K562 (cell line): Measurements from ENCODE around the gene PRSS8. TPM values are rescaled to one million over a fixed set of nuclear protein-coding genes. Genes with fewer than 3 reads are reported as not detected.

Experiments
- ATAC-seq: fragments of 200-7000 bp; cut with Tn5 transposase; 3 replicates; pipeline ENCODE4 v1.9.1; 2020; ENCODE audit warnings: moderate library complexity
- BruUV-seq: library from RNA; stranded (reverse); fragments of 400-500 nt; replicated peaks from 2 replicates; lab custom pipeline; 2021; lab: Mats Ljungman, UMichigan
- CTCF ChIA-PET: fragments of 300-600 bp; formaldehyde crosslinking; extraction: SDS; loops from one replicate; lab custom pipeline; 2021; ENCODE audit warnings: low intra/inter-chr PET ratio; lab: Yijun Ruan, JAX
- POLR2A ChIA-PET: fragments of 300-600, 350-650 bp; sonication (Branson Sonifier 250); formaldehyde crosslinking; extraction: SDS; loops from one replicate; lab custom pipeline; 2021; ENCODE audit warnings: antibody characterized with exemption, inconsistent platforms; lab: Yijun Ruan, JAX
- DNase-seq, 4 experiments: peaks; one replicate each; pipeline versions ENCODE4 v3.0.0 to v3.0.0-alpha.2; 2011 to 2018; ENCODE audit warnings: low spot score in 3 of 4, mixed read lengths in 3 of 4; ENCODE audit errors: extremely low read depth in 1 of 4
- FAIRE-seq: peaks from 2 replicates; lab custom pipeline; 2011; peaks lifted over from hg19 to GRCh38; lab: Jason Lieb, UNC
- H2AFZ ChIP-seq: 2 replicates; pipeline ENCODE4 v1.6.0; 2011; ENCODE audit warnings: low read depth, low read length, control low read depth, inconsistent platforms
- H3K27ac ChIP-seq: fragments of 200-600 bp; 3 replicates; pipeline ENCODE4 v1.8.0; 2011; ENCODE audit warnings: low read depth, mild to moderate bottlenecking, control low read depth, inconsistent platforms, low read length, moderate library complexity, mixed read lengths; ENCODE audit errors: extremely low read depth
- H3K27me3 ChIP-seq, 2 experiments: fragments of 300-600 bp in 1 of 2; 2 replicates in 1 of 2; 3 replicates in 1 of 2; pipeline versions ENCODE4 v1.6.0 to v1.8.0; 2011; ENCODE audit warnings: inconsistent platforms in 2 of 2, low read length in 2 of 2, mild to moderate bottlenecking in 1 of 2, mixed read lengths in 1 of 2, moderate library complexity in 1 of 2; ENCODE audit not compliant: control insufficient read depth in 2 of 2, insufficient read depth in 2 of 2
- H3K36me3 ChIP-seq: fragments of 300-600 bp; 3 replicates; pipeline ENCODE4 v1.8.0; 2011; ENCODE audit warnings: mild to moderate bottlenecking, low read length, inconsistent platforms; ENCODE audit not compliant: control insufficient read depth, insufficient read depth
- H3K4me1 ChIP-seq, 2 experiments: fragments of 200-600 bp in 1 of 2; replicated peaks in 1 of 2; 2 replicates in 1 of 2; 3 replicates in 1 of 2; pipeline versions ENCODE4 v1.5.1 to v1.8.0; 2011; ENCODE audit warnings: inconsistent platforms in 2 of 2, low read length in 2 of 2, mild to moderate bottlenecking in 1 of 2, mixed read lengths in 1 of 2, moderate library complexity in 1 of 2; ENCODE audit not compliant: control insufficient read depth in 2 of 2, insufficient read depth in 2 of 2
- H3K4me2 ChIP-seq: 2 replicates; pipeline ENCODE4 v1.6.1; 2011; ENCODE audit warnings: low read length, control low read depth, inconsistent platforms, mixed read lengths; ENCODE audit not compliant: insufficient read depth
- H3K4me3 ChIP-seq: fragments of 200-600 bp; sonication (generic), shearing (Covaris generic); 2 replicates; pipeline ENCODE4 v1.5.1; 2016; ENCODE audit warnings: control low read depth, inconsistent platforms
- H3K79me2 ChIP-seq: fragments of 200-600 bp; 3 replicates; pipeline ENCODE4 v1.8.0; 2011; ENCODE audit warnings: low read length, inconsistent platforms; ENCODE audit not compliant: control insufficient read depth, insufficient read depth
- H3K9ac ChIP-seq, 2 experiments: 2 replicates each; pipeline versions ENCODE4 v1.6.0 to v1.6.1; 2011; ENCODE audit warnings: low read depth in 2 of 2, low read length in 2 of 2, control low read depth in 1 of 2, inconsistent platforms in 1 of 2, mild to moderate bottlenecking in 1 of 2, mixed read lengths in 1 of 2; ENCODE audit not compliant: insufficient read depth in 1 of 2
- H3K9me1 ChIP-seq: one replicate; pipeline ENCODE4 v1.6.0; 2011; ENCODE audit warnings: inconsistent platforms, mild to moderate bottlenecking, low read length, moderate library complexity; ENCODE audit not compliant: control insufficient read depth, insufficient read depth
- H3K9me3 ChIP-seq: replicated peaks from 2 replicates; pipeline ENCODE4 v1.5.1; 2011; ENCODE audit warnings: low read depth, low read length, inconsistent platforms; ENCODE audit not compliant: control insufficient read depth, insufficient read depth
- H4K20me1 ChIP-seq: replicated peaks from 2 replicates; pipeline ENCODE4 v1.6.1; 2011; ENCODE audit warnings: low read length, inconsistent platforms, mixed read lengths; ENCODE audit not compliant: control insufficient read depth, insufficient read depth
- CREB3L1 ChIP-seq: fragments of 450-650 bp; IDR thresholded peaks from 2 replicates; pipeline ENCODE4 v1.6.1; 2014; ENCODE audit warnings: low read depth, mild to moderate bottlenecking, moderate library complexity, borderline replicate concordance
- HNRNPK ChIP-seq: fragments of 200-400 bp; formaldehyde crosslinking; IDR thresholded peaks from one replicate; pipeline ENCODE4 v1.6.1; 2018; ENCODE audit warnings: mild to moderate bottlenecking, low read depth, low read length; ENCODE audit not compliant: poor library complexity, severe bottlenecking
- MAFF ChIP-seq: IDR thresholded peaks from 2 replicates; pipeline ENCODE4 v1.6.1; 2012; ENCODE audit warnings: low read length, improper control_type of control experiment
- MAFG ChIP-seq: fragments of 450-650 bp; conservative IDR thresholded peaks from 2 replicates; pipeline ENCODE4 v1.6.1; 2016; ENCODE audit warnings: missing genetic modification characterization, missing compliant biosample characterization
- RERE ChIP-seq: sonication (generic); formaldehyde crosslinking; IDR thresholded peaks from 2 replicates; pipeline ENCODE4 v1.8.0; 2023; ENCODE audit warnings: missing genetic modification reagents, mild to moderate bottlenecking, borderline replicate concordance
- SRSF9 ChIP-seq: fragments of 200-400 bp; formaldehyde crosslinking; IDR thresholded peaks from 2 replicates; pipeline ENCODE4 v1.6.1; 2017; ENCODE audit warnings: low read depth, low read length, borderline replicate concordance
- YBX1 ChIP-seq: fragments of 450-650 bp; IDR thresholded peaks from 2 replicates; pipeline ENCODE4 v1.7.1; 2016; ENCODE audit warnings: mild to moderate bottlenecking
- ZKSCAN8 ChIP-seq: fragments of 200-800 bp; sonication (Bioruptor generic); IDR thresholded peaks from 2 replicates; pipeline ENCODE4 v1.6.1; 2016; ENCODE audit warnings: missing genetic modification characterization, missing compliant biosample characterization
- ZNF583 ChIP-seq: fragments of 250-450 bp; sonication (Bioruptor Pico); IDR thresholded peaks from 2 replicates; pipeline ENCODE4 v1.4.0; 2020
- ZNF77 ChIP-seq: fragments of 250-450 bp; sonication (Bioruptor Pico); IDR thresholded peaks from 2 replicates; pipeline ENCODE4 v1.5.0; 2020
- WGBS: fragments of 100-300 bp; shearing (Covaris generic); methylation state at CpG from one replicate; pipeline ENCODE4 v1.1.6; 2016; ENCODE audit warnings: low coverage, mixed read lengths; ENCODE audit not compliant: insufficient coverage; ENCODE audit errors: missing lambda C conversion rate; 5-methylcytosine and 5-hydroxymethylcytosine counted together
- in situ Hi-C: fragments of 300-500 bp; cut with MboI; formaldehyde crosslinking; loops from 4 replicates; pipeline ENCODE4 v1.15.0; 2018; ENCODE audit warnings: inconsistent platforms, mixed read lengths
- intact Hi-C: fragments of 100-400 bp; cut with micrococcal nuclease; formaldehyde crosslinking; loops from 2 replicates; pipeline ENCODE4 v1.14.2; 2022
- polyA plus RNA-seq, 8 experiments: library from polyadenylated mRNA; depleted of rRNA in 4 of 8; stranded (reverse) in 5 of 8; unstranded in 3 of 8; fragments of >200 nt; fragmentation: Nextera tagmentation in 2 of 8; fragmentation: Illumina TruSeq in 1 of 8; extraction: Ambion mirVana in 2 of 8; extraction: Trizol in 1 of 8; gene quantifications; 2 replicates each; pipeline versions ENCODE4 v1.2.1 to v1.2.3, GENCODE V29; 2011 to 2014; ENCODE audit warnings: inconsistent platforms in 1 of 8, missing spikeins in 1 of 8
- total RNA-seq, 7 experiments: library from RNA; depleted of rRNA in 6 of 7; stranded (reverse); fragments of >200 nt in 6 of 7; fragmentation: Illumina TruSeq in 2 of 7; extraction: Trizol in 2 of 7; gene quantifications; 2 replicates each; pipeline versions ENCODE4 v1.2.1 to v1.2.3, GENCODE V29; 2011 to 2021; ENCODE audit warnings: low replicate concordance in 1 of 7
- TF ChIP-seq, protein P1 (sequence below): fragments of 250-450 bp; sonication (Bioruptor Pico); IDR thresholded peaks from 2 replicates; pipeline ENCODE4 v1.8.0; 2022; ENCODE audit warnings: inconsistent platforms, mild to moderate bottlenecking, moderate library complexity, borderline replicate concordance
- TF ChIP-seq, protein P2 (sequence below): fragments of 250-450 bp; sonication (Bioruptor Pico); IDR thresholded peaks from 2 replicates; pipeline ENCODE4 v1.9.0; 2021; ENCODE audit warnings: mild to moderate bottlenecking, inconsistent platforms

Gene PRSS8
- total and polyA plus RNA-seq, 9 of the 15 experiments (the other 6 are each of a cell fraction or from before 2014, with no cell fraction given) = 0.25 to 3.9 (median 1.3) TPM; not detected in 1

GRCh38 chr16:31112711-31113110 lies 22.8 kb downstream of the PRSS8 start:
- DNase-seq = no peak
- WGBS = 91% methylated on average over 2 of the region's 2 CpGs
- H3K9me3 ChIP-seq = no peaks in the 10 kb centered on the region
- H3K79me2 ChIP-seq = peaks cover 27% of the 10 kb centered on the region
- intact Hi-C loops (no loop called here), in situ Hi-C loops (no loop called here)
- H3K4me3 ChIP-seq = no peak overlapping the region
- no peaks in the 10 kb centered on the region for H3K9me1 ChIP-seq
- BruUV-seq = no TSS peak
- no peak overlapping the region for H3K27ac ChIP-seq
- no peaks in the 10 kb centered on the region; the same call in 1 of the 2 replicates for H4K20me1 ChIP-seq
- H3K27me3 ChIP-seq = no peaks in the 10 kb centered on the region
- H3K9ac ChIP-seq = peak overlapping the region in 1 of 2 experiments; percentile 3; a peak in 1 of 4 replicates
- H2AFZ ChIP-seq = no peak overlapping the region
- POLR2A ChIA-PET = interaction anchor here (0.8 to 1.1 kb wide), 4 partner anchors 9 to 114 kb away, joined by 3 to 5 read pairs (median 4); no protein-coding TSS in a partner anchor
- CTCF ChIA-PET = no interaction called here
- no peak overlapping the region for H3K4me2 ChIP-seq
- peaks cover 3 to 44% of the 10 kb centered on the region in 2 experiments; a peak in 4 of 5 replicates for H3K4me1 ChIP-seq
- no peak for ATAC-seq
- peaks cover 51% of the 10 kb centered on the region; the same call in 2 of the 3 replicates for H3K36me3 ChIP-seq
- FAIRE-seq = no peak
- TF ChIP-seq ZNF583 (CRISPR knock-in tag) (no peak), RERE (CRISPR knock-in tag) (no peak), MAFG (tag) (no peak), ZNF77 (CRISPR knock-in tag) (no peak), ZKSCAN8 (CRISPR knock-in tag) (no peak), SRSF9 (no peak), HNRNPK (no peak), YBX1 (no peak), CREB3L1 (no peak), MAFF (no peak)
- TF ChIP-seq, protein P1, sequence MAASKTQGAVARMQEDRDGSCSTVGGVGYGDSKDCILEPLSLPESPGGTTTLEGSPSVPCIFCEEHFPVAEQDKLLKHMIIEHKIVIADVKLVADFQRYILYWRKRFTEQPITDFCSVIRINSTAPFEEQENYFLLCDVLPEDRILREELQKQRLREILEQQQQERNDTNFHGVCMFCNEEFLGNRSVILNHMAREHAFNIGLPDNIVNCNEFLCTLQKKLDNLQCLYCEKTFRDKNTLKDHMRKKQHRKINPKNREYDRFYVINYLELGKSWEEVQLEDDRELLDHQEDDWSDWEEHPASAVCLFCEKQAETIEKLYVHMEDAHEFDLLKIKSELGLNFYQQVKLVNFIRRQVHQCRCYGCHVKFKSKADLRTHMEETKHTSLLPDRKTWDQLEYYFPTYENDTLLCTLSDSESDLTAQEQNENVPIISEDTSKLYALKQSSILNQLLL (CRISPR knock-in tag) = no peak
- TF ChIP-seq, protein P2, sequence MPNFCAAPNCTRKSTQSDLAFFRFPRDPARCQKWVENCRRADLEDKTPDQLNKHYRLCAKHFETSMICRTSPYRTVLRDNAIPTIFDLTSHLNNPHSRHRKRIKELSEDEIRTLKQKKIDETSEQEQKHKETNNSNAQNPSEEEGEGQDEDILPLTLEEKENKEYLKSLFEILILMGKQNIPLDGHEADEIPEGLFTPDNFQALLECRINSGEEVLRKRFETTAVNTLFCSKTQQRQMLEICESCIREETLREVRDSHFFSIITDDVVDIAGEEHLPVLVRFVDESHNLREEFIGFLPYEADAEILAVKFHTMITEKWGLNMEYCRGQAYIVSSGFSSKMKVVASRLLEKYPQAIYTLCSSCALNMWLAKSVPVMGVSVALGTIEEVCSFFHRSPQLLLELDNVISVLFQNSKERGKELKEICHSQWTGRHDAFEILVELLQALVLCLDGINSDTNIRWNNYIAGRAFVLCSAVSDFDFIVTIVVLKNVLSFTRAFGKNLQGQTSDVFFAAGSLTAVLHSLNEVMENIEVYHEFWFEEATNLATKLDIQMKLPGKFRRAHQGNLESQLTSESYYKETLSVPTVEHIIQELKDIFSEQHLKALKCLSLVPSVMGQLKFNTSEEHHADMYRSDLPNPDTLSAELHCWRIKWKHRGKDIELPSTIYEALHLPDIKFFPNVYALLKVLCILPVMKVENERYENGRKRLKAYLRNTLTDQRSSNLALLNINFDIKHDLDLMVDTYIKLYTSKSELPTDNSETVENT (CRISPR knock-in tag) = no peak
